Mammary epithelial cell (primary cell): Measurements from ENCODE around the gene UVSSA.

Experiments
- EZH2 ChIP-seq: IDR thresholded peaks from 2 replicates; pipeline ENCODE4 v1.6.1; 2012; ENCODE audit warnings: low read length, inconsistent platforms, borderline replicate concordance
- TF ChIP-seq, protein P1 (sequence below), 2 donors: IDR thresholded peaks in 1 of 2; conservative IDR thresholded peaks in 1 of 2; 2 replicates each; pipeline ENCODE4 v1.5.1; 2011 to 2012; ENCODE audit warnings: inconsistent platforms in 2 of 2, low read length in 2 of 2, mild to moderate bottlenecking in 2 of 2, control low read depth in 1 of 2, low read depth in 1 of 2; ENCODE audit not compliant: insufficient read depth in 1 of 2; ENCODE audit errors: extremely low read depth in 1 of 2

DNA sequence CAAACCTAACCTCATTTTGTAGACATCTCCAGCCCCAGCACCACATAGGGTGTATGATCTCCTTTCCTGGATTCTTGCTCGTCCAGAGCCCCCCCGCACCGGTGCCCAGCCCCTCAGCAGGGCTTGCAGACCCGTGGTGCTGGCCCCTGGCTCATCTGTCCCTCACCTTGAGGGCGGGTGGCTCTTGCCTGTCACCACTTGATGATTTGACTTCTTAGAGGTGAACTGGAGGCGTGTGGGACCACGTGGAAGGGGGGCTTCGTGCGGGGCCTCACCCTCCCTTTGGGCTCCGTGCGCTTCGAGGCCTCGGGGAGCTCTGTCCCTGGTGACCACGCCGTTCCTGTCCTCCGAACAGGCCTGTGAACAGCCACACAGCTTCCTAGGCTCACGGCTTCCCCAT is 15.5 kb downstream of the UVSSA start:
- TF ChIP-seq, protein P1, sequence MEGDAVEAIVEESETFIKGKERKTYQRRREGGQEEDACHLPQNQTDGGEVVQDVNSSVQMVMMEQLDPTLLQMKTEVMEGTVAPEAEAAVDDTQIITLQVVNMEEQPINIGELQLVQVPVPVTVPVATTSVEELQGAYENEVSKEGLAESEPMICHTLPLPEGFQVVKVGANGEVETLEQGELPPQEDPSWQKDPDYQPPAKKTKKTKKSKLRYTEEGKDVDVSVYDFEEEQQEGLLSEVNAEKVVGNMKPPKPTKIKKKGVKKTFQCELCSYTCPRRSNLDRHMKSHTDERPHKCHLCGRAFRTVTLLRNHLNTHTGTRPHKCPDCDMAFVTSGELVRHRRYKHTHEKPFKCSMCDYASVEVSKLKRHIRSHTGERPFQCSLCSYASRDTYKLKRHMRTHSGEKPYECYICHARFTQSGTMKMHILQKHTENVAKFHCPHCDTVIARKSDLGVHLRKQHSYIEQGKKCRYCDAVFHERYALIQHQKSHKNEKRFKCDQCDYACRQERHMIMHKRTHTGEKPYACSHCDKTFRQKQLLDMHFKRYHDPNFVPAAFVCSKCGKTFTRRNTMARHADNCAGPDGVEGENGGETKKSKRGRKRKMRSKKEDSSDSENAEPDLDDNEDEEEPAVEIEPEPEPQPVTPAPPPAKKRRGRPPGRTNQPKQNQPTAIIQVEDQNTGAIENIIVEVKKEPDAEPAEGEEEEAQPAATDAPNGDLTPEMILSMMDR (conservative IDR thresholded peaks at IDR 0.05 in 1 of 2, IDR thresholded peaks at IDR 0.05 in 1 of 2; ENCODE audit: extremely low read depth in 1 of 2, insufficient read depth in 1 of 2, low read depth in 1 of 2, low read length in 2 of 2): no peak
- TF ChIP-seq EZH2: no peak
